HUES48 (cell line): ENCODE data around the gene ITPR3.

Source experiments
- H3K27ac ChIP-seq: one replicate; pipeline ENCODE4 v1.7.0; 2013; ENCODE audit warnings: low read depth, low read length, inconsistent platforms
- H3K27me3 ChIP-seq: 2 replicates; pipeline ENCODE4 v1.6.1; 2013; ENCODE audit warnings: mild to moderate bottlenecking, low read length; ENCODE audit not compliant: control insufficient read depth, insufficient read depth
- H3K36me3 ChIP-seq: 2 replicates; pipeline ENCODE4 v1.6.1; 2013; ENCODE audit warnings: low read length; ENCODE audit not compliant: control insufficient read depth, insufficient read depth
- H3K4me1 ChIP-seq: 2 replicates; pipeline ENCODE4 v1.6.1; 2013; ENCODE audit warnings: mild to moderate bottlenecking, low read length; ENCODE audit not compliant: control insufficient read depth, insufficient read depth
- H3K4me3 ChIP-seq: 2 replicates; pipeline ENCODE4 v1.5.1; 2013; ENCODE audit warnings: mild to moderate bottlenecking, low read depth, low read length
- H3K9ac ChIP-seq: 2 replicates; pipeline ENCODE4 v1.6.1; 2013; ENCODE audit warnings: mild to moderate bottlenecking, low read depth, low read length, moderate library complexity
- H3K9me3 ChIP-seq: 2 replicates; pipeline ENCODE4 v1.6.1; 2013; ENCODE audit warnings: low read length; ENCODE audit not compliant: control insufficient read depth, insufficient read depth

The ITPR3 gene

DNA sequence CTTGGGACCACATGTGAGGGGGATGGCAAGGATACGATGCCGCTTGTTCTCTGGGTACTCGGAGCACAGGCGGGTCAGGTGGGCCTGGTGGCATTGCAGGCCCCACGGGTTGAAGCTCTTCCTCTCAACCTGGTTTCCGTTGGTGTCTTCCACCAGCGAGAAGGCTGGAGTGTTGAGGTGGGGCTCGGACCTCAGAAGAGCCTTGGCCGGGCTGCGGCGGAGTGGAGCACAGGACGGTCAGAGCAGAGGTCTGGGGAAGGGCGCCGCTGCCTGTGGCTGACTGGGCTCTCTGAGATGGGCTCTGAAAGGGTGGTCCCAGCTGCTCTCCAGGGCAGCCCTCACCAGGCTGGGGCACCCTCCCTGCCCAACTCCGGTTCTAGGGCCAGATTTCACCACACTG is 105.6 kb downstream of the ITPR3 start:
- H3K4me3 ChIP-seq = no peak overlapping the region
- no peak overlapping the region for H3K9ac ChIP-seq
- no peaks in the 10 kb centered on the region for H3K27me3 ChIP-seq
- H3K9me3 ChIP-seq = no peaks in the 10 kb centered on the region
- peaks cover 9% of the 10 kb centered on the region for H3K4me1 ChIP-seq
- no peak overlapping the region for H3K27ac ChIP-seq
- no peaks in the 10 kb centered on the region for H3K36me3 ChIP-seq

GRCh38 chr6:33727126-33727525 is 106.0 kb downstream of the ITPR3 start:
- Histone ChIP-seq H3K4me3 (no peak overlapping the region), H3K27me3 (no peaks in the 10 kb centered on the region), H3K36me3 (no peaks in the 10 kb centered on the region), H3K9me3 (no peaks in the 10 kb centered on the region), H3K4me1 (peaks cover 9% of the 10 kb centered on the region), H3K9ac (no peak overlapping the region), H3K27ac (no peak overlapping the region)

- Histone ChIP-seq H3K9me3 (no peaks in the 10 kb centered on the region), H3K9ac (no peak overlapping the region), H3K4me1 (peaks cover 9% of the 10 kb centered on the region), H3K27ac (no peak overlapping the region), H3K27me3 (no peaks in the 10 kb centered on the region), H3K36me3 (no peaks in the 10 kb centered on the region), H3K4me3 (no peak overlapping the region)
Measured at GRCh38 chr6:33727932-33728331, 106.8 kb downstream of the ITPR3 start.

DNA sequence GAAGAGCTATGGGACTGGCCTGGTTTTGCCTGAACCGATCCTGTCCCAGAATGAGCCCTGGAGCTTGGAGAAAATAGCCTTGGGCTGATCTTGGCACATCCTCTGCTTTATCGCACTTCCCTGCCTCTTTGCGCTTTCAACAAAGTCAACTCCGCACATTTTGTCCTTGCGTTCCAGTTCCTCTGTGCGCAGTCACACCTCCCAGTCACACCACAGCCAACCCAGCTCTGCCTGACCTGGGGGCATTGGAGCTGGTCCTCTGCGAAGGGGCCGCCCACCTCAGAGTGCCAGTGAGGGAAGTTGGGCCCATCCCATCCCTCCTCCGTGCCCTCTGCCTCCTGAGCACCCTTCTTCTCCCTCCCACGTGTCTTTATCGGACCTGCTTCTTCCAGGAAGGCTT is 107.3 kb downstream of the ITPR3 start:
- Histone ChIP-seq H3K36me3 (no peaks in the 10 kb centered on the region), H3K4me1 (peaks cover 9% of the 10 kb centered on the region), H3K27me3 (no peaks in the 10 kb centered on the region), H3K4me3 (no peak overlapping the region), H3K9me3 (no peaks in the 10 kb centered on the region), H3K27ac (no peak overlapping the region), H3K9ac (no peak overlapping the region)

DNA sequence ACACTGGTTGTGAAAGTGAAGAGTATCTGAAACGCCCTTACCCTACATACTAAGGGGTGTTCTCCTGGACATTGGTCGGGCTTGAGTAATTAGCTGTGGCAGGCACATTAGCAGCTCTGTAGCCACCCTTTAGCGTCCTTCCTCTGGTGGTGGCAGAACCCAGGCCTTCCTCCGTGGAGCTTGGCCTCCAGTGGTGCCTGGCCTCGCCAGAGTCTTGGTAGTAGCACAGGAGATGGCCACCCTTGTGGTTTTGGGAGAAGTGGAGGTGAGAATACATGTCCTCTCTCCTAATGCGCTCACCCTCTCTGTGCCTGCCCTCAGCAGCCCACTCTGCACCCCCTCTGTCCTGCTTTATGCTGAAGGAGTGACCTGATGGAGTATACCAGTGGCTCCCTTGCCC is 107.9 kb downstream of the ITPR3 start:
- H3K4me1 ChIP-seq = peaks cover 9% of the 10 kb centered on the region
- no peaks in the 10 kb centered on the region for H3K9me3 ChIP-seq
- no peak overlapping the region for H3K4me3 ChIP-seq
- H3K9ac ChIP-seq = no peak overlapping the region
- no peaks in the 10 kb centered on the region for H3K36me3 ChIP-seq
- H3K27ac ChIP-seq = no peak overlapping the region
- no peaks in the 10 kb centered on the region for H3K27me3 ChIP-seq

DNA sequence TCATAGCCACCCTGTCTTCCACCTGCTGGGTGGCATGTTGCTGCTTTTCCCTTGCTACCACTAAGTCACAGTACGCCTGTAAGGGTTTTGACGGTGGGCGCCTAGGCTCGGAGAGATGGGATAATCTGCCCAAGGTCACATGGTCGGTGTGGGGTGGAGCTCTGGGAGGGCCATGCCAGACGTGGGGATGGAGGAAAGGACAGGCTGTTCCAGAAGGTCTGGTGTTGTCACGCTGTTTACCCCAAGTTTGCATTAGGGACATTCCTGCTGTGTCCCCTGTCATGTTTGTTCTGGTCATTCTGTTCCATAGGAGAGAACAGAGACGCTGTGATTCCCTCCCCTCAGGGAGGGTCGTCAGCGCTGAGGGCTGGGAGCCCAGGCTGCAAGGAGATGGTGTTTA is 109.5 kb downstream of the ITPR3 start:
- Histone ChIP-seq H3K4me3 (no peak overlapping the region), H3K36me3 (no peaks in the 10 kb centered on the region), H3K27ac (no peak overlapping the region), H3K27me3 (no peaks in the 10 kb centered on the region), H3K9me3 (no peaks in the 10 kb centered on the region), H3K9ac (no peak overlapping the region), H3K4me1 (peaks cover 1% of the 10 kb centered on the region; the same call in 1 of the 2 replicates)

DNA sequence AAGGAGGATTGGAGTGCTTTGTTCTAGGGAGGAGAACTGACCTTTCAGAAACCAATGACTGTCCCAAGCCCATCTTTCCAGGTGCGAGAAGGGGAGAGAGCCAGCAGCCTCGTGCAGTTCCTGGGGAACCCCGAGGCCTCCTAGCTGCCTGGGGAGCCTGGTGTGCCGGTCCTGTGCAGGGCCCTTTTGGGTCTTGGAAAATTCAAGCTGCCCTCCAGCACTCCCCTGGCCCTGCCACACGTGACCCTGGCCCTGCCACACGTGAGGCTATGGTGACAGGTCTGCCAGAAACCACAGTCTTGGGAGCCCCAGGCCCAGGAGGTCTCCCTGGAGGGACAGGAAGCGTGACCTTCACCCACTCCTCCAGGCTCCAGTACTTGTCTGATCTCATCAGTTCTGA is 109.9 kb downstream of the ITPR3 start:
- Histone ChIP-seq H3K27me3 (no peaks in the 10 kb centered on the region), H3K9ac (no peak overlapping the region), H3K27ac (no peak overlapping the region), H3K4me1 (no peaks in the 10 kb centered on the region), H3K9me3 (no peaks in the 10 kb centered on the region), H3K36me3 (no peaks in the 10 kb centered on the region), H3K4me3 (no peak overlapping the region)

DNA sequence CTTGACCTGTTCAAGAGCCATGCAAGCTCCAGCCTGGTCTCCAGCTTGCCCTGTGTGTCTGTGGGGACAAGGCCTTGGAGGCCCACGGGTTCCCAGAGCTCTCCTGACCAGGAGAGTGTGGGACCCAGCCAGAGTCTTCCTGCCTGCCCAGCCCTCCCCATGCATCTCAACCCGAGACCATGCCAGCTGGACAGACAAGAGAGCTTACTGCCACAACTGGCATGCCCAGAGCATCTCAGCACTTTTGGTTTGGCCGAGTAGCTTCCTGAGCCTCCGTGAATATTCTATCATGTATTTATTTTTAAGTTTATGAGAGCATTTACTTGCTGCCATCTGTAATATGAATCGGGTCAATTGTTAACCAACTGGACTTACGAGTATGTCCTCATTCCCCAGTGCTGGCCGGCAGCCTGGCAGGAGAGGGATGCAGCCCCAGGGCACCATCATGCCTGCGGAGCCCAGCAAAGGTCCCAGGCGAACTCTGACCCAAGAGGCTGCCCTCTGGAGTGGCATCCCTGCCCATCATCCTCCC is 110.7 kb downstream of the ITPR3 start:
- Histone ChIP-seq H3K36me3 (no peaks in the 10 kb centered on the region), H3K27me3 (no peaks in the 10 kb centered on the region), H3K4me1 (no peaks in the 10 kb centered on the region), H3K27ac (no peak overlapping the region), H3K9ac (no peak overlapping the region), H3K9me3 (no peaks in the 10 kb centered on the region), H3K4me3 (no peak overlapping the region)

DNA sequence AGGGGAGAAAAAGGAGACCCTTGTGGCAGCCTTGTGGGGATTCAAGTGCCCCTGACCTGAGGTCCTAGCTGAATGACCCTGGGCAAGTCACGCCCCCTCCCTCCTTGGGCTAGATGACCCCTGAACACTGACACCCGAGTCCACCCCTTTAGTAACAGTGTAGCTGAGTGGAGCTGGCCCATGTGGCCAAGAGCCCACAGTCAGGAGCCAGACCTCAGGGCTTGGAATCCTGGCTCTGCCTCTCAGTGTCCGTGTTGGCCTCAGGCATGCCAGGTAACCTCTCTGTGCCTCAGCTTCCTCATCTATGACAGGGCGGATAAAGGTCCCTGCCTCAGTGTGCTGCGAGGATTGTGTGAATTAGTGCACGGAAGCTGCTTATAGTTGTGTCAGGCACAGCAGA is 111.3 kb downstream of the ITPR3 start:
- H3K9ac ChIP-seq = no peak overlapping the region
- no peaks in the 10 kb centered on the region for H3K27me3 ChIP-seq
- H3K27ac ChIP-seq = no peak overlapping the region
- H3K36me3 ChIP-seq = no peaks in the 10 kb centered on the region
- H3K4me1 ChIP-seq = no peaks in the 10 kb centered on the region
- H3K4me3 ChIP-seq = no peak overlapping the region
- H3K9me3 ChIP-seq = no peaks in the 10 kb centered on the region

DNA sequence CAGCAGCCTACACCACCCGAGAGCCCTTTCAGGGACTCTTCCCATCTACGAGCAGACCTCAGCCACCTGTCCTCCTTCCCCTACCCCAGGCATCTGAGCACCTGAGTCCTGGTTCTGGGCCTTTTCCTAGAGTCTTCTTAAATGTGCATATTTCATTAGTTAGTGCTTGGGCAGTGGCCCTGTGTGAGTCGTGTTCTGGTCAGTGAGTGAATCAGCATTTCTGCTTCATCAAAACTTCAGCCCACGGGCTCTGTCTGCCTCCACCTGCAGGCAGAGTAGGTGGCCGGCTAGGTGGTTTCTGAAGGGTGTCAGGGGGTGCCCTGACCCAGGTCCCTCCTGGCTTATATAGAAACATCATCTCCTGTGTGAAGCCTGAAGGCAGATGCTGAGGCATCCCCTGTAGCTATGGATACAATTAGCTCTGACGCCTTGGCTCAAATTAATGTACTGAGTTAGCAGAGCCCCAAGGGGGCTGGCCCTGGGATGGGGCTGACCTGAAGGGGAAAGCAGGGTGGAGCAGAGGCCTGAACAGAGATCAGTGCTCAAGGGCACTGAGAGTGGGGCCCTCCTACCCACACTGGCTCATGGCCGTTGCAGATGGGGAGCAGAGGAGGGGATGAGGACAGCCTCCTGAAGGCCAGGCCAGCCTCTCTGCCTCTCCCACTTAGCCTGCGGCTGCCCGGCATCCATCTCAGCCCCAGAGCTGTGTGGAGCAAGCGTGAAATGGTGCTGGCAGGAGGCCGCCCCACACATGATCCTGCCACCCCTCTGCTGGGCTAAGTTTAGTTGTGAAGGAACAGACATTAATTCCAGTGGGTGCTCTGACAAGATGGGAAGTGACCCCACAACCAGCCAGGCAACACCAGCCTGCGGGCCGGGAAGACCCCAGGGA is 111.9 kb downstream of the ITPR3 start:
- Histone ChIP-seq H3K9me3 (no peaks in the 10 kb centered on the region), H3K27ac (no peak overlapping the region), H3K27me3 (no peaks in the 10 kb centered on the region), H3K9ac (no peak overlapping the region), H3K4me1 (no peaks in the 10 kb centered on the region), H3K36me3 (no peaks in the 10 kb centered on the region), H3K4me3 (no peak overlapping the region)

DNA sequence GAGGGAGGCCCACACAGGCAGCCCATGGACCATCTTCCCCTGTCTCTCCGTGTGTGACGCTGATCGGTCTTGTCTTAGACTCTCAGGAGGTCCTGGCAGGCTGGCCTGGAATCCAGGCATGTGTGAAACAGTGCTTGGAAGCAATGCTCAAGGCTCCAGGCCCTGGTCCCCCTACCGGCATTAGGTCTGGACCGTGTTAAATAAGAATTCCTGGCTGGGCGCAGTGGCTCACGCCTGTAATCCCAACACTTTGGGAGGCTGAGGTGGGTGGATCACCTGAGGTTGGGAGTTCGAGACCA is 112.5 kb downstream of the ITPR3 start:
- Histone ChIP-seq H3K4me1 (no peaks in the 10 kb centered on the region), H3K4me3 (no peak overlapping the region), H3K9me3 (no peaks in the 10 kb centered on the region), H3K27me3 (no peaks in the 10 kb centered on the region), H3K27ac (no peak overlapping the region), H3K36me3 (no peaks in the 10 kb centered on the region), H3K9ac (no peak overlapping the region)
